Kidney tubule cell (primary cell): ENCODE results near the gene TBC1D22A.

Source experiments
- DNase-seq: peaks from one replicate; pipeline ENCODE4 v3.0.0-alpha.2; 2018; ENCODE audit warnings: low spot score

The TBC1D22A gene

DNA sequence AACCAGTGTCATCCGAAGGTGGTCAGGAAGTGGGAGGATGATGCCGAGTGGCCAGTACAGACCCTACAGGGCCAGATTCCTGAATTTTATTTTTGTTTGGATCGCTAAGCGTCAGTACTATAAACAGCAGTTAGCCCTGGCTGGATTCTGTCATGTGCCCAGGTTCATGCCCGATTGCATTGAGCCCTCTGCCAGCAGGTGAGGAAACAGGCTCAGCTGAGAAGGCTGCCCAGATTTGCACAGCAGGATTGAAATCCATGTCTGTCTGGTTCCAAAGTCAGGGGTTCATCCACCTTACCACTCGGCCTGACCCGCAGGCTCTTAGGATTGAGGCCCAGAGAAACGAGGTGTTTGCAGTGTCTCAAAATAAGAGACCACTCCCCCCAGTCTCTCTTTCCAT, 9.1 kb upstream of the TBC1D22A start:
- no peak for DNase-seq

DNA sequence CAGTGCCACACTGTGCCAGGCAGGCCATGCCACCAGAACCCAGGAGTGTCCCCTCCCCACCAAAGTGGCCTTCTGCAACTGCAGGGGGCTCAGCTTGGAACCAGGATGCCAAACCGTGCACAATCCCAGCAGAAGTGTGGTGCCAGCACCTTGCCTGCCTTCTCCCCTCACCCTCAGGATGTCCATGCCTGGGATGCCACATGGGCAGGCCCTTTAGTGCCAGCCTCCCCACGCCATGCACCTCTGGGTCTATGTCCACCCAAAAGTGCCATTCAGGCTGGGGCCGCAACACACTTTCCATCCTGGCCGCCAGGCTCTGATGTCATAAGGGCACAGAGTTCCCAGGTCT, 8.7 kb upstream of the TBC1D22A start:
- no peak for DNase-seq

DNA sequence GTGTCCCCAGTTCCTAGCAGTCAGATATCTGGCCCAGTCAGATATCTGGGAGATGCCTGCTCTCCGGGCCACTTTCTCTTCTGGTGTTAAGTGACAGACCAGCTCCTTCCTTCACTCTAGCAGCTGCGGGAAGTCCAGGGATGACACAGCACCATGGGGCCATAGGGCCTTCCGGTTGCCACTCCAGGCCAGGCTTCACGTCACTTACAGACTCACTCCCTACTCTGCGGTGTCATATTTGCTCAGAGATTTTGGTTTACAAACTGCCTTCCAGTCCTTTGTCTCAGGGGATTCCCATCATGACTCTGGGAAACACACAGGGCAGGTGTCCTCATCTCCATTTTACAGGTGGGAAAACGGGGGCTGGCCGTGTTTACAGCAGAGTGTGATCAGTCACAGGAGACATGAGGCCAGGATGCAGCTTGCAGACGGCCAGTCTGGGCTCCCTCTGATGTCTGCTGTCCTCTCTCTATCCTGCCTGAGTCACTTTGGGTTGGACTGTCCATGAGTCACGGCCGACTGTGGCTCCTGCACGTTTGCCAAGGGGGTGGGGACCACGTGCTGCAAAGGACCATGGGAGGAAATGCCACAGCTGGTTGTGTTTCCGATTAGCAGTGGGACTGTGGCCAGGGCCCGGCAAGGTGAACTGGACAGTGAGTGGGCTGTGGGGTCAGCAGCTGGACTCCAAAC, 8.2 kb upstream of the TBC1D22A start:
- peak; percentile 98 for DNase-seq

DNA sequence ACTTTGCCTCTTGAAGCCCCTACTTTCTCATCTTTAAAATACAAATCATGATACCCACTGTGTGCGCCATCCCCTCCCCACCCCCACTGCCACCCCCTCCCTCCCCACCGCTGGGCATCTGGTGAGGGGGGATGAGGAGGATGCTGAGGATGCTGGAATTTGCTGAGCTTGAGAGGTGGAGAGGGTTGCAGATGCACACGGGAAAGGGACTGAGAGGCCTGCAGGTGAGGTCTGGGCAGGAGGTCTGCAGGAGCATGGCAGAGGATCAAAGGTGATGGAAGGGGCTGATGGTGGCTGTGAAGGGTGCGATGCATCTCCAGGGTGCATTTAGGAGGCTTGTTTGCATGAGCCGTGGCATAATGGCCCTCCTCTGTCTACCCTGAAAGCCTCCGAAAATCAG, 7.6 kb upstream of the TBC1D22A start:
- no peak for DNase-seq

DNA sequence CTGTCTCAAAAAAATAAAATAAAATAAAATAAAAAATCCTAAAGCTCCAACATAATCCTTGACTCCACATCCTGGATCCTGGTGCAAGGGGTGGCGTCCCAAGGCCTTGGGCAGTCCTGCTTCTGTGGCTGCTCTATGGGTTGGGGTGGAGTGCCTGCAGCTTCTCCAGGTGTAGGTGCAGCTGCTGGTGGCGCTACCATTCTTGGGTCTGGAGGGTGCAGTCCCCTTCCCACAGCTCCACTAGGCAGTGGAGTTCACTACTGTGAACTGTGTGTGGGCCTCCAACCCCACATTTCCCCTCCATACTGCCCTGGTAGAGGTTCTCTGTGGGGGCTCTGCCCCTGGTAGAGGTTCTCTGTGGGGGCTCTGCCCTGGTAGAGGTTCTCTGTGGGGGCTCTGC, 6.9 kb upstream of the TBC1D22A start:
- no peak for DNase-seq

DNA sequence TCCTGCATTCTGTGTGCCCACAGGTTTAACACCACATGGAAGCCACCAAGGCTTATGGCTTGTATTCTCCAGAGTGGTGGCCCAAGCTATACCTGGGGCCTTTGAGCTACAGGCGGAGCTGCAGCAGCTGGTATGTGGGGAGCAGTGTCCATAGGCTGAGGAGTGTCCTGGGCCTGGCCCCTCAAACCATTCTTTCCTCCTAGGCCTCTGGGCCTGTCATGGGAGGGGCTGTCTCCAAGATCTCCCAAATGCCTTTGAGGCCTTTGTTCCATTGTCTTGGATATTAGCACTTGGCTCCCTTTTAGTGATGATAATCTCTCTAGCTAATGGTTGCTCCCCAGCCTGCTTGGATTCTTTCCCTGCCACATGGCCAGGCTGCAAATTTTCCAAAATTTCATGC, 6.4 kb upstream of the TBC1D22A start:
- DNase-seq = no peak

DNA sequence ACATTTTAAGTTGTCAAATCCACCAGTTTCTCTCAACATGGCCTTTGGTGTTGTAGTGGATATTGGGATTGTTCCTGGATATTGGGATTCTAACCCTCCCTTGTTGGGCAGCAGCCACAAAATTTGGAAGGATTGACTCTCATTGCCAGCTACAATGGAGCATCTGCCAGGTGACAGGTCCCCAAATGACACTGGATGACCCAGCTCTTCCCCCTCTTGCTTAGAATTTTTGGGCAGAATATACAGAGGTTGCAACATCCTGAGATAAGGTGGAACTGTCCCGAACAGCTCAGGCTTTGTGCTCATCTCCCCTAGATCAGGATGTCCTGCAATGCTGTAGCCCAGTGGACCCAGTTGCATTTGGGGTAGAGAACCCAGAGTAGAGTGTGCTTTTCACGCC, 5.3 kb upstream of the TBC1D22A start:
- no peak for DNase-seq

DNA sequence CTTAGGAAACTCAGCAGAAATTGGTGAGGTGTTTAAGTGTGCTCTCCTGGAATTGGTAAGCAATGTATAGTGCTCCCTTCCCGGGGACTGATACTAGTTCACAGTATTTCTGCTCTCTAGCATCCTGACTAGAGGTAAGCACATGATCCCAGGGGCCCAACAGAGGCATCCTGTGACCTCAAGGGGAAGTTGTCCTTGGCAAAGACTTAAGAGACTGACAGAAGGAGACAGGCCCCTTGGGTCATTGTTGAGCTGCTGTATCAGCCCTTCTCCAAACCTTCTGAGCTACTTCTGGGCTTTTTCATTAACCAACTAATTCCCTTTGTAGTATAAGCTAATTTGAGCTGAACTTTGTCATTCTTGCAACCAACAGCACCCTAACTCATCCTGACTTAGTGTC, 4.3 kb upstream of the TBC1D22A start:
- no peak for DNase-seq

DNA sequence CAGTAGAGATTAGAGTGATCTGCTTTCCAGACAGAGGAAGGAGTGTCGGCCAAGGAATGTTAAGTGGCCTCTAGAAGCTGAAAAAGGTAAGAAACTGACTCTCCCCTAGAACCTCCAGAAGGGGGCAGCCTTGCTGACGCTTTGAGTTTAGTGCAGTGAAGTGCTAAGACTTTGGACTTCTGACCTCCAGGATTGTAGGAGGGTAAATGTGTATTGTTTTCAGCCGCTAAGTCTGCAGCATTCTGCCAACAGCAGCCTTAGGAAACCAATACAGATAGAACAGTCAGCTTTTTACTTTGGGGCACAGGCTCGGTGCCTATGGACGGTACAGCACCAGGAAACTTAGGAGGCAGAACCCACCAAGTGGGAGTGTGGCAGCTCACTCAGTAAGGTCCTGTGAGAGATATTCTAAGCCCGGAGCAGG, 3.6 kb upstream of the TBC1D22A start:
- DNase-seq = peak; percentile 79

DNA sequence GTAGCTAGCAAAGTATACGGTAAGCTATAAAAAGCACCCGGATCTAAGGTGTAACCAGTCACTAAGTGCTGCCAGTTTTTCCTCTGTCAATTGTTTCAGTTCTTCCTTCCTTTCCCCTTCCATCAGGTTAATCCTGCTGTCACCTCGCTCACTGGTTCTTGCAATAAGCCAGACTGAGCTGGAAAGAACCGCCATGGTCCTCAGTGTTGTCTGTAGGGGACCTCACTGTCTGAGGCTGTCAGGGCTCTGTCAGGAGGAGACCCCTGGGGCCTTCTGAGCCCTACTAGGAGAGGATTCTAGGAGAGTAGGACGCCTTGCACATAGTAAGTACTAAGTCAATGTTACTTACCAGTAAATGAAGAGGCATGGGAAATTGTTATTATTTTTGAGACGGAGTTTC, 1.4 kb upstream of the TBC1D22A start:
- no peak for DNase-seq

DNA sequence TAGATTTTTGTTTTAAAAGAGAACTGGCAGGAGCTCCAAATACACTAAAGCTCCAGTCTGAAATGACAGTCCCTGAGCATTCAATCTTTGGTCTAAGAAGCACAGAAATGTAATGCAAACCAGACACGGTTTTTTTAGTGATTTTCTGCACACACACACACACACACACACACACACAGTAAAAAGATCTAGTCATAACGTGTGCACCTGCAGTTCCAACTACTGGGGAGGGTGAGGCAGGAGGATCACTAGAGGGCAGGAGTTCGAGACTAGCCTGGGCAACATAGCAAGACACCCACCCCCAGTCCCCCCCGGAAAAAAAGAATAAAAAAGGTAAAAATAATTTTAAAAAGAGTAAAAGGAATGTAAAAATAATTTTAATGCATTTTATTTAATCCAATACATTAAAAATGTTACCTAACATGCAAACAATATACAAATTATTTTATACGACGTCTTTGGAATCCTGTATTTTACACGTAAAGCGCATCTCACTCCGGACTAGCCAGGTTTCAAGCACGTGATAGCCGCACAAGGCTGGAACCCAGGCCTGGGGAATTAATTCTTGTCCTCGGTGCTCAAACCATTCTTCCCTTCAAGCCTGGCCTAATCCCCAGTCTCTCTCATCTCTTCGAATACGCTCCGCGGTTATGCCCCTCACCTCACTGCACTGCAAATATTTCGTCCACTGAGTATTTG, 762 bp upstream of the TBC1D22A start:
- no peak for DNase-seq

DNA sequence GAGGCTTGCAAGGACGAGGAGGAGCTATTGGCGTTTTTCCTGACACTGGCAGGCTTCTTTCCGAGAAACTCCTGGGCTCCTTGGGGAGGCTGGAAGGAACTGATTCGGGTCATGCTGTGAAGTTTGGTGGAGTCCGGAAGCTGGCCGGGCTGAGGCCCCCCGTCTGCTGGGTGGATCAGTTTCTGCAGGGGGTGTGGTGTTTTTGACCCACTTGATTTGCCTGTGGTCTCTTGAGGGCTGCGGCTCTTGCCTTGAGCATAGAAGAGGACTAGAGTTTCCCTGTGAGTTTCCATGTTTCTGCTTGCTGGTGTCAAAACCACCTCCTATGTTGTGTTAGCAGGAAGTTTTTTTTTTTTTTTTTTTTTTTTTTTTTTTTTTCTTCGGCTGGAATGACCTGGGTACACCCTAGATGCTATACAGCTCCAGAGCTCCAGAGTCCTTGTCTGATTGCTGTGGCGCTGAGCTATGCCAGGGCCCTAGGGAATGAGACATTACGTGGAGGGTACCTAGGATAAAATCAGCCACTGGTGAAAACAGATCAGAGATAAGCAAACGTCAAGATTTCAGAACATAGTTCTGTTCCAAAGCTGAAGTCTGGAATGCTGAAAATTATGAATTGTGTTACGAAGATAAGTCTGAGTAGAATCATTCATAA, 728 bp downstream of the TBC1D22A start:
- DNase-seq = no peak

DNA sequence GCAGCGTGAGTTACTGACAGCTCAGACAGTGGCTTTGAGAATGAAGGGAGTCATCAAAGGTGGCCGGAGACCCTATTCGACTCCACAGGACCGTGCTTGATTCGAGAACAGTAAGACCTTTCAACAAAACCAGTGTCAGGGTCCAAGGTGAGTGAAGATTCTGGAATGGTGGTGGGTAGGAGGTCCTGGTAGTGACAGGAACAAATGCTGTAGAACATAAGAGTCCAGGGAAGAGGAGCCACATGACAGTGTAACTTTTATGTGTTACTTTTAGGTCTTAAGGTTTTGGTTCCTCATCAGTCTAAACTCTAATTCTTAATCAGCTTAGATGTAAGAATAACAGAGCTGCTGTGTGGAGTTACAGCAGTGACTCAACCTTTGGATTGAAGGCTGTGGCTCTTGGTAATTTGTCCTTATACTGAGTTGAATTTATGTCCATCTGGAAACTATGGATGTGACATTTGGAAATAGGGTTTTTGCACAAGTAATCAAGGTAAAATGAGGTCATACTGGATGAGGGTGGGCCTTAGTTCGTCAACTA, 1.8 kb downstream of the TBC1D22A start:
- no peak for DNase-seq

DNA sequence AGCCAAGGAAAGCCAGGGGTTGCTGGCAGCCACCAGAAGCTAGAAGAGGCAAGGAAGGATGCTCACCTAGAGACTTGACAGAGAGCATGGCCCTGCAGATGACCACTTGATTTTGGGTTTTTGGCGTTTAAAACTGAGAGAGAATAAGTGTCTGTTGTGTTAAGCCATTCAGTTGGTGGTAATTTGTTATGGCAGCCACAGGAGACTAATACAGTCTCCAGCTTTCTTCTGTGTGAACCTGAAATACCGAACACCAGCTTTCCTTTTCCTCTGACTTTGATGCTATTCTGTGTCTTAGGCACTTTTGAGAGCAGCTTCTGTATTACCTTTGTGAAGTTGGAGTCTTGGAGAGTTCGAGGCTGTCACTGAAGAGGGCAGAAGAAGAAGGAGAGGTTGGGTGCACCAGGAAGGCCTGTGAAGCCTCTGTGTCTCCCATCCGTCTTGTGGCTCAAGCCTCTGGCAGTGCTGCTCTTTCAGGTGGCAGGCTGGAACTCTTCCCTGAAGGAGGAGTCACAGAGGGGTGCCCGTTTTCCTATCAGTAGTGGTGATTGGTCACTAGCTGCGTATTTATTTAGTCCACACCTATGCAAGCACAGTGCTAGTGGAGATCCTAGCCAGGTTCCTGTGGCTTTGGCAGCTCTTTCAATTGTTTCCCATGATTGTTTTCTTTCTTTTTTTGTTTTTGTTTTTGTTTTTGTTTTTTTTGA, 2.5 kb downstream of the TBC1D22A start:
- DNase-seq = no peak

DNA sequence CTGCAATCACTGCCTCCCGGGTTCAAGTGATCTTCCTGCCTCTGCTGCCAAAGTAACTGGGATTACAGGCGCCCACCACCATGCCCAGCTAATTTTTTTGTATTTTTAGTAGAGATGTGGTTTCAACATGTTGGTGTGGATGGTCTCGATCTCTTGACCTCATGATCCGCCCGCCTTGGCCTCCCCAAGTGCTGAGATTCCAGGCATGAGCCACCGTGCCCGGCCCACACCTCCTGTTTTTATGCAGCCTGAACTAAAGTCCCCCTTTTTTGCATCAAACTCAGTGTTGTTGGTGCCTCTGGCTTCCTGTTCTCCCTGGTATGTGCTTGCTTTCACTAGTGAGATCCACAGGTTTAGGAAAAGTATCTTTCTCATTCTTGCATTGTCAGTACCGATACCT, 4.2 kb downstream of the TBC1D22A start:
- no peak for DNase-seq

DNA sequence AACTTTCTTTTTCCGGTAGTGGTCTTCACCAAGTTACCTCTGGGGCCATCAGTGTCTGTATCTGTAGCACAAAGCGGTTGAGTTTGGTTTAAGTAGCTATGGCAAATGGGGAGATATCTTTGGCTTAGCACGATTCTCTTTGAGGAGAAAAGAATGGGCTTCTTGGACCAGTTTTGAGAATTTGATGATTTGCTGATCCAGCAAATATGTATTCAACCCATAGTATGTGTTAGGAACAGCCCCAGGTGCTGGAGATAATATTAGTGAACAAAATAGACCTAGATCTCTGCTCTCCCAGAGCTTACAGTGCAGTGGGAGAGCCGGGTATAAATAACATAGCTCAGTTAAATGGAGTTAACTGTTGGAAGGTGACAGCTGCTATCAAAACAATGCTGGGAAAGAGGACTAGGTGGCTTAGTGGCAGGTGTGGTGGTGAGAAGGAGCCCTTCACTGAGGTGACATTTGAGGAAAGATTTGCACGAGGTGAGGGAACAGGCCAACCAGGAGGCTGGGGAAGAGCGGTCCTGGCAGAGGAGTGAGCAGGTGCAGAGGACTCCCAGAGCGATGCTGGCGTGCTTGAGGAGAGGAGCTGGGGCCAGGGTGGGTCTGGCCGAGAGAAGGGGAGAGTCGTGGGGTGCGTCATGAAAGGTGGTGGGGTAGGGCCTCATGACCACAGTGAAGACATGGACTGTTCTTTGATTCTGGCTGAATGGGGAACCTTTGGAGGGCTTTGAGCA, 5.0 kb downstream of the TBC1D22A start:
- DNase-seq = no peak

DNA sequence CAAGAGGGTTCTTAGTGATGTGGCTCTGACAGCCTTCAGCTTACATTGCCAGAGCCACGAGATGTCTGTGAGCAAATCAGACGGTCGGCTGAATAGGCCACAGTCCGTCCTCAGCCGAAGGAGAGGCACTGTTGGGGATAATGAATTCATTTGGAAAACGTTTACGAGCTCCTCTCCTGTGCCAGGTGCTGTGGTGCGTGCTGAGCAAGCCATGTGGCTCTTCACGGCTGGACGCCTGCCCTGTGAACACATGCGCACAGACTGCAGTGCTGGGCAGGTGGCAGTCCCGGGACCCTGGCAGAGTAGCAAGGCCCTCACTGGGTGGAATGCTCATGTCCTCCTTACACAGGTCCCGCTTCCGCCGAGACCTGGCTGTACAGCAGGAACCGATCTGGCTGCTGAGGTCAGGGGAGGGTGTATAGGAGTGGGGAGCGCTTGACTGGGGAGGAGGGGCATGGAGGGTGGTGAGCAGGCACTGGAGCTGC, 6.8 kb downstream of the TBC1D22A start:
- peak; percentile 90 for DNase-seq

DNA sequence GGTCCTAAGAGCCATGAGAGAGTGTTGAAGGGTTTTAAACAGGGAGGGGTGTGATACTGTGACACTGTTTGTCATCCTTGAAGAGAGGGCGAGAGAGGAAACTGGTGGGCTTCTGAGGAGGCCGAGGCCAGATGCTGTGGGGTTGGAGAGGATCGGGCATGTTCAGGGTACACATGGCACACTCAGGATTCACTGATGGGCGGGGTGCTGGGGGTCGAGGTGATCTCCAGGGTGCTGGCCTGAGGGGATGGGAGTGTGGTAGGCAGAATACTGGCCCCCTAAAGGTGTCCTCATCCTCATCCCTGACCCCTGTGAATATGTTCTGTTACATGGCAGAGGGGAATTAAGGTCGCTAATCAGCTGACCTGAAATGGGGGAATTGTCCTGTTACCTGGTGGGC, 7.3 kb downstream of the TBC1D22A start:
- no peak for DNase-seq

DNA sequence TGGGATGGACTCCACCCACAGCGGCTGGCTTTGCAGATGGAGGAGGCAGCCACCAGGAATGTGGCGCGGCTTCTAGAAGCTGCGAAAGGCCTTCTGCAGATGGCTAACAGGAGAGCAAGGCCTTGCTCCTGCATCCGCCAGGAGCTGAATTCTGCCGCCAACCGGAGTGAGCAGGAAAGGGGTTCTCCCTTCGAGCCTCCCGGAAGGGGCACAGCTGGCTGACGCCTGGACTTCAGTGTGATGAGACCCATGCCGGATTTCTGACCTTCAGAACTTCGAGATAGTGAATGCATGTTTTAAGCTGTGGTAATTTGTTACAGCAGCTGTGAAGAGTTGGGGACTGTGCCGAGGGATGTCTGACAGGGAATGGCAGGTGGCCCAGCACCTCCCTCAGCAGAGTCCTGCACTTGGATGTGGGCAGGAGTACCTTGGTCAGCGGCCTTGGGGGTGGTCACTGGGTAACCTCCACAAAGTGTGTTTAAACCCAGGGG, 7.7 kb downstream of the TBC1D22A start:
- no peak for DNase-seq

DNA sequence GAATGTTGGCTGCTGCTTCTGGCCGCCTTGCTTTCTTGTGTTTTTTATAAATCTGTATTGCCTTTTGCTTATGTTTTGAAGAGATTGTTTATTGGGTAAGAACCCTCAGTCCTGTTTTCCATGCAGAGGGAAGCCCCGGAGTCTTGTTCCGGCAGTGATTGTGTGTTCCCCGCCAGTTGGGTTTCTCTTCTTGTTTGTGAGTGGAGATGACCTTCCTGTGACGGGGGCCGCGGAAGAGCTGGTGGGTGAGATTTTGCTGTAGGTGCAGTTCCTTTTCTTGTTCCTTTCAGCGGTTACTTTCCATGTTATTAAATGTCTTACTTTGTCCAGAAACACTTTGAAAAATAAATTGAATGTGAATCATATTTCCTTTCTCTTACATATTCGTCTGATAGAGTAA, 8.3 kb downstream of the TBC1D22A start:
- no peak for DNase-seq

DNA sequence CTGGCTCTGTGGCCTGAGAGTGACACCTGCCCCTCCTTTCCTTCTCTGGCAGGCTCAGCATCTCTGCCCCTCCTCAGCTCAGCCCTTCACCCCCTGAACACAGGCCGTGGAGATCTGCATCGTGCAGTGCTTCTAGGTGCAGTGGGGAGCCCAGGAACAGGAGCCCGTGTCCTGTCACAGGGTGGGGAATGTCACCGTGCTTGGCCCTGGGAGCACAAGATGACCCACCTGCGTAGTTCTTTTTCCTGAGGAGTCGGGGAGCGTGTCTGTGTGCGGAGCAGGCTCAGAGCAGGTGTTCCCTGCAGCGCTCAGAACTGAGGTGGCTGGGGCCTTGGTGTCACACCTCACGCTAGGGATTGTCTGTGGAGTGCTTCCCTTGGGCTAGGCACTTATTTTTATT, 10.6 kb downstream of the TBC1D22A start:
- no peak for DNase-seq
